ENCODE results near the gene ADAMTSL2.

Gene ADAMTSL2

GRCh38 chr9:133523106-133523505 is 11.4 kb upstream of the ADAMTSL2 start:
- Histone ChIP-seq H3F3A (ENCODE audit: control insufficient read depth, insufficient read depth) (no peaks in the 10 kb centered on the region), H3K4me2 (ENCODE audit: low read length) (no peak overlapping the region), H3K36me3 (ENCODE audit: control insufficient read depth, low read length) (no peaks in the 10 kb centered on the region), H3K4me3 (ENCODE audit: low read length) (no peak overlapping the region), H4K20me1 (ENCODE audit: control insufficient read depth, insufficient read depth, low read depth, low read length) (no peaks in the 10 kb centered on the region), H3K27me3 (ENCODE audit: control insufficient read depth, low read length) (peaks cover 3% of the 10 kb centered on the region), H3K27ac (ENCODE audit: low read depth, low read length) (no peak overlapping the region), H3K9me3 (ENCODE audit: control insufficient read depth, insufficient read depth, low read length) (no peaks in the 10 kb centered on the region), H3K4me1 (ENCODE audit: control insufficient read depth, low read length) (no peaks in the 10 kb centered on the region), H3K79me2 (ENCODE audit: control insufficient read depth, low read length) (no peaks in the 10 kb centered on the region), H3K9me2 (replicated peaks; ENCODE audit: control insufficient read depth, low read length) (no peaks in the 10 kb centered on the region)
- TF ChIP-seq CTCF (IDR thresholded peaks at IDR 0.05; ENCODE audit: low read depth, low read length, poor library complexity, severe bottlenecking) (no peak), EZH2phosphoT487 (IDR thresholded peaks at IDR 0.05; ENCODE audit: borderline replicate concordance, low read length) (no peak)

GRCh38 chr9:133524146-133524545 is 10.4 kb upstream of the ADAMTSL2 start:
- Histone ChIP-seq H3K9me3 (ENCODE audit: control insufficient read depth, insufficient read depth, low read length) (no peaks in the 10 kb centered on the region), H4K20me1 (ENCODE audit: control insufficient read depth, insufficient read depth, low read depth, low read length) (no peaks in the 10 kb centered on the region), H3K4me1 (ENCODE audit: control insufficient read depth, low read length) (no peaks in the 10 kb centered on the region), H3F3A (ENCODE audit: control insufficient read depth, insufficient read depth) (no peaks in the 10 kb centered on the region), H3K79me2 (ENCODE audit: control insufficient read depth, low read length) (no peaks in the 10 kb centered on the region), H3K27me3 (ENCODE audit: control insufficient read depth, low read length) (peaks cover 3% of the 10 kb centered on the region), H3K27ac (ENCODE audit: low read depth, low read length) (no peak overlapping the region), H3K4me2 (ENCODE audit: low read length) (no peak overlapping the region), H3K36me3 (ENCODE audit: control insufficient read depth, low read length) (no peaks in the 10 kb centered on the region), H3K4me3 (ENCODE audit: low read length) (no peak overlapping the region), H3K9me2 (replicated peaks; ENCODE audit: control insufficient read depth, low read length) (no peaks in the 10 kb centered on the region)
- TF ChIP-seq CTCF (IDR thresholded peaks at IDR 0.05; ENCODE audit: low read depth, low read length, poor library complexity, severe bottlenecking): no peak
- no peak for TF ChIP-seq EZH2phosphoT487 (IDR thresholded peaks at IDR 0.05; ENCODE audit: borderline replicate concordance, low read length)

- Histone ChIP-seq H3K4me3 (ENCODE audit: low read length) (no peak within 1 kb of the TSS), H3K9me2 (replicated peaks; ENCODE audit: control insufficient read depth, low read length) (no peaks in the 10 kb centered on the region), H3K4me2 (ENCODE audit: low read length) (no peak within 1 kb of the TSS), H3K9me3 (ENCODE audit: control insufficient read depth, insufficient read depth, low read length) (no peaks in the 10 kb centered on the region), H3K27me3 (ENCODE audit: control insufficient read depth, low read length) (peaks cover 3% of the 10 kb centered on the region), H3K79me2 (ENCODE audit: control insufficient read depth, low read length) (no peaks in the 10 kb centered on the region), H3K27ac (ENCODE audit: low read depth, low read length) (no peak within 1 kb of the TSS), H4K20me1 (ENCODE audit: control insufficient read depth, insufficient read depth, low read depth, low read length) (no peaks in the 10 kb centered on the region), H3K4me1 (ENCODE audit: control insufficient read depth, low read length) (no peaks in the 10 kb centered on the region), H3F3A (ENCODE audit: control insufficient read depth, insufficient read depth) (no peaks in the 10 kb centered on the region), H3K36me3 (ENCODE audit: control insufficient read depth, low read length) (no peaks in the 10 kb centered on the region)
- TF ChIP-seq CTCF (IDR thresholded peaks at IDR 0.05; ENCODE audit: low read depth, low read length, poor library complexity, severe bottlenecking) (no peak), EZH2phosphoT487 (IDR thresholded peaks at IDR 0.05; ENCODE audit: borderline replicate concordance, low read length) (no peak)
Measured at GRCh38 chr9:133524679-133525228, 9.8 kb upstream of the ADAMTSL2 start, which contains the start of gene MYMK. Gene MYMK, minus strand, starts transcription at chr9:133524959. Its CDS starts 115 bp downstream, at chr9:133524844.

All from DOHH2 (cell line).